ENCODE data around the gene PLCH2.

DNA sequence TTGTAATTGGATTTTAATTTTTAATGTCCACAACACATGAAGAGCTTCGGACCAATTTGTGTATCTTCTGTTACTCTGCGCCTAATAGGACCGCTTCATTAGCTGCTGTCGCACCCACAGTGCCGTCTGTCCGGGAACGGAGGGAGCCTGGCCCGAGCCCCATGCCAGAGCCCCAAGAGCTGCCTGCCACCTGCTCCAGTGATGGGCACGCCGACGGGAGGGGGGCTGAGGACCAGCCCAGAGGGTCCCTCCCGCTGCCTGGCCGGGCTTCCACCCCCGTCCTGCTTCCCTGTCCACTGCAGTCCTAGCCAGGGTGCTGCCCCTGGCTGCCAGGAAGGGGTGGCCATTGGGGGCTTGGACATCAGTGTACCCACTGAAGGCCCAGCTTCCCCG lies 30.3 kb upstream of the PLCH2 start:
- TF ChIP-seq SIN3B (IDR thresholded peaks at IDR 0.05; ENCODE audit: low read depth) (no peak), CBX8 (IDR thresholded peaks at IDR 0.05; ENCODE audit: borderline replicate concordance, extremely low read depth, low read depth, low read length, poor library complexity, severe bottlenecking) (no peak), ZSCAN32 (CRISPR knock-in tag; IDR thresholded peaks at IDR 0.05) (no peak), RCOR1 (IDR thresholded peaks at IDR 0.05; ENCODE audit: borderline replicate concordance in 1 of 2, low read depth in 2 of 2, low read length in 2 of 2) (no peak)
- TF ChIP-seq, protein P1, sequence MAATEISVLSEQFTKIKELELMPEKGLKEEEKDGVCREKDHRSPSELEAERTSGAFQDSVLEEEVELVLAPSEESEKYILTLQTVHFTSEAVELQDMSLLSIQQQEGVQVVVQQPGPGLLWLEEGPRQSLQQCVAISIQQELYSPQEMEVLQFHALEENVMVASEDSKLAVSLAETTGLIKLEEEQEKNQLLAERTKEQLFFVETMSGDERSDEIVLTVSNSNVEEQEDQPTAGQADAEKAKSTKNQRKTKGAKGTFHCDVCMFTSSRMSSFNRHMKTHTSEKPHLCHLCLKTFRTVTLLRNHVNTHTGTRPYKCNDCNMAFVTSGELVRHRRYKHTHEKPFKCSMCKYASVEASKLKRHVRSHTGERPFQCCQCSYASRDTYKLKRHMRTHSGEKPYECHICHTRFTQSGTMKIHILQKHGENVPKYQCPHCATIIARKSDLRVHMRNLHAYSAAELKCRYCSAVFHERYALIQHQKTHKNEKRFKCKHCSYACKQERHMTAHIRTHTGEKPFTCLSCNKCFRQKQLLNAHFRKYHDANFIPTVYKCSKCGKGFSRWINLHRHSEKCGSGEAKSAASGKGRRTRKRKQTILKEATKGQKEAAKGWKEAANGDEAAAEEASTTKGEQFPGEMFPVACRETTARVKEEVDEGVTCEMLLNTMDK (IDR thresholded peaks at IDR 0.05; ENCODE audit: borderline replicate concordance, insufficient read depth, low read depth, low read length, poor library complexity, severe bottlenecking), result no peak
